H1 (cell line): ENCODE measurements around the gene MPPED1. TPM values are rescaled to one million over a fixed set of nuclear protein-coding genes. Genes with fewer than 3 reads are reported as not detected.

Experiments
- HDAC2 ChIP-seq, 2 experiments: fragments of 300-600 bp in 1 of 2; sonication (generic) in 1 of 2; IDR thresholded peaks; 2 replicates each; pipeline ENCODE4 v1.6.1; 2011 to 2012; ENCODE audit warnings: low read depth in 2 of 2, low read length in 2 of 2, mild to moderate bottlenecking in 2 of 2, moderate library complexity in 2 of 2, borderline replicate concordance in 1 of 2, inconsistent platforms in 1 of 2
- RAD21 ChIP-seq, 2 experiments: IDR thresholded peaks in 1 of 2; conservative IDR thresholded peaks in 1 of 2; 2 replicates each; pipeline ENCODE4 v1.6.1; 2011; ENCODE audit warnings: low read depth in 2 of 2, low read length in 2 of 2, improper control_type of control experiment in 1 of 2, inconsistent platforms in 1 of 2, mild to moderate bottlenecking in 1 of 2, moderate library complexity in 1 of 2
- ZNF274 ChIP-seq: IDR thresholded peaks from 2 replicates; pipeline ENCODE4 v1.7.0; 2012; ENCODE audit warnings: low read length, borderline replicate concordance; ENCODE audit errors: extremely low read depth
- polyA plus RNA-seq, 7 experiments: library from polyadenylated mRNA; depleted of rRNA in 3 of 7; stranded (reverse) in 5 of 7; unstranded in 2 of 7; fragments of >200 nt in 5 of 7; fragments of 200-250 nt in 2 of 7; gene quantifications; 1 replicate in 5 of 7; 2 replicates in 1 of 7; 4 replicates in 1 of 7; pipeline versions ENCODE4 v1.2.1 to v1.2.3, GENCODE V29; 2011 to 2013; ENCODE audit warnings: missing spikeins in 2 of 7, mixed read lengths in 2 of 7
- total RNA-seq: library from RNA; stranded (reverse); fragmentation: NEBNext Ultra II Directional; extraction: Animal tissue kit (Norgen Biotek cat#: 25700); gene quantifications from 2 replicates; pipeline ENCODE4 v1.2.1, GENCODE V29; 2021

MPPED1 gene
- total and polyA plus RNA-seq, 2 of the 8 experiments (the other 6 are each of a cell fraction or from before 2014, with no cell fraction given) = 0.29 to 0.37 TPM

GRCh38 chr22:43404673-43405385 is 7.0 kb upstream of the MPPED1 start (continued):
- TF ChIP-seq HDAC2 (IDR thresholded peaks at IDR 0.05; ENCODE audit: borderline replicate concordance in 1 of 2, low read depth in 2 of 2, low read length in 2 of 2) (no peak), ZNF274 (no peak), RAD21 (IDR thresholded peaks at IDR 0.05 in 1 of 2, conservative IDR thresholded peaks at IDR 0.05 in 1 of 2; ENCODE audit: low read depth in 2 of 2, low read length in 2 of 2) (no peak)
